ENCODE measurements around the gene PUS3.

GRCh38 chr11:125910226-125910849 lies 7.3 kb upstream of the PUS3 start:
- TF ChIP-seq CTCF (IDR thresholded peaks at IDR 0.05; ENCODE audit: low read depth, low read length, poor library complexity, severe bottlenecking), result no peak
- TF ChIP-seq EZH2phosphoT487 (IDR thresholded peaks at IDR 0.05; ENCODE audit: borderline replicate concordance, low read length), result no peak
